Activated CD8-positive, alpha-beta memory T cell treated with anti-CD3 and anti-CD28 coated beads, Interleukin-2, amount 50 U/mL, for 4 hours (primary cell): ENCODE results near the gene H19.

Source experiments
- DNase-seq: peaks from one replicate; pipeline ENCODE4 v3.0.0-alpha.2; 2020

H19 gene

DNA sequence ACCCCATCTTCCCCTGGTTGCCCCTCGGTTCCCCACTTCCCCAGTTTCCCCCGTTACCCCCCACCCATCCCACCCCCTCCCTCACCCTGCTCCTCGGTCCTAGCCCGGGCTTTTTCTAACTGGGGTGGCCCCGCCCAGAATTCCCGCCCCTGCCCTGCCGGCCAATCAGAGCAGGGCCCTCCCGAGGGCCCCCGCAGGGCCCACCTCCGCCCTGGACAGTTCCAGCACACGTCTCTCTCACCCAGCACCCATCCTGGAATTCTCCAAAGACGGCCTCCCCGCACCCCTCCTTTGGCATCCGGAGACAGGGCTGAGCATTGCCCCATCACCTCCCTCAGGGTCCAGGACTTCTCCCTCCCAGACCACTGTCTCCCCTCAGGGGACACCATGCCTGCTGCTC is at the start of gene H19:
Gene H19 (minus strand): TSS at position 88 of the 400 bp plus-strand sequence.
- DNase-seq = no peak

DNA sequence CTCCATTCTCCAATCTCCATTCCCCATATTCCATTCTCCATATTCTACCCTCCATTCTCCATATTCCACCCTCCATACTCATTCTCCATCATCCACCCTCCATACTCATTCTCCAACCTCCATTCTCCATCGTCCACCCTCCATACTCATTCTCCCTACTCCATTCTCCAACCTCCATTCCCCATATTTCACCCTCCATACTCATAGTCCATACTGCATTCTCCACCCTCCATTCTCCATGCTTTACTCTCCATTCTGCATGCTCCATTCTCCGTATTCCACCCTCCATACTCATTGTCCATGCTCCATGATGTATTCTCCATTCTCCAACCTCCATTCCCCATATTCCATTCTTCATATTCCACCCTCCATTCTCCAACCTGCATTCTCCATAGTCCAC is 44.3 kb upstream of the H19 start:
- DNase-seq = no peak

DNA sequence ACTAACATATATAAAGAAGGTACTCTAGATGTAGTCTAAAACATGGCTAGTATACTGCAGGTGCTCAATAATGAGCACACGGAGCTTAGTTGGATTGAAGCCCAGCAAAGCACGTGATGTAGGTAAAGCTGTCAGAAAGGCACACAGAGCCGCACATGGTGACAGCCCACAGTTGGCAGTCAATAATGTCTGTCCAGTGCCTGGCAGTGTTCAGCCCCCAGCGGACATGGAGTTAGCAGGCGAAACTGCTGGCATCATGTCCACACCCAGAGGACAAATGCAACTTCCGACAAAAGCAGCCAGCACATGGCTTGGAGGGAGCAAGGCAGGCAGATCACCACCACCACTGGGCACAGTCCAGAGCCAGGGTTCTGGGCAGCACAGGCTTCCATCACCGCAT is 43.5 kb upstream of the H19 start:
- no peak for DNase-seq

DNA sequence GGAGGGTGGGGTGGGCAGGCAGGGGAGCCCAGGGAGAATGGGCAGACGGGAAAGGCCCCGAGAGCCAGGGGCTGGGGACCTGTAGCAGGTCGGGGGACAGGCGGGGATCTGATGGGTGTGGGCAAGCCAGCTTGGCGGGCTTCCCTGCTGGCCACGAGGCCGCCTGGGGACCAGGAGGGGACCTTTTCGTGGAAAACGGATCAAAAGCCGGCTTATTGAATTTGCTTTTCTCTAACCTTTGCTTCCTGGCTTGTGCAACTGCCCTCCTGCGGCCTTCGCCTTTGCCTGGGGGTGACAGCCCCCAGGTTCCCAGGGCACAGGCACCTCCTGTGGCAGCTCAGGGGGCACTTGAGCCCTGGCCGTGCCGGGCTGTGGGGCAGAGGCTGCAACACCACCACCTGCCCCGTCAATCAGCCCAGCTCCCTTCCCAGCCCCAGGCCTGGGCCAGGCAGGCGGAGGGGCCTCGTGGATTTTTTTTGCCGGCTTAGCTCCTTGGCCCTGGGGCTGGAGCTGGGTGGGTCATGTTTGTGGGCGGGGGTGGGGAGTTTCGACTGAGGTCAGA is 41.6 kb upstream of the H19 start:
- DNase-seq = no peak

DNA sequence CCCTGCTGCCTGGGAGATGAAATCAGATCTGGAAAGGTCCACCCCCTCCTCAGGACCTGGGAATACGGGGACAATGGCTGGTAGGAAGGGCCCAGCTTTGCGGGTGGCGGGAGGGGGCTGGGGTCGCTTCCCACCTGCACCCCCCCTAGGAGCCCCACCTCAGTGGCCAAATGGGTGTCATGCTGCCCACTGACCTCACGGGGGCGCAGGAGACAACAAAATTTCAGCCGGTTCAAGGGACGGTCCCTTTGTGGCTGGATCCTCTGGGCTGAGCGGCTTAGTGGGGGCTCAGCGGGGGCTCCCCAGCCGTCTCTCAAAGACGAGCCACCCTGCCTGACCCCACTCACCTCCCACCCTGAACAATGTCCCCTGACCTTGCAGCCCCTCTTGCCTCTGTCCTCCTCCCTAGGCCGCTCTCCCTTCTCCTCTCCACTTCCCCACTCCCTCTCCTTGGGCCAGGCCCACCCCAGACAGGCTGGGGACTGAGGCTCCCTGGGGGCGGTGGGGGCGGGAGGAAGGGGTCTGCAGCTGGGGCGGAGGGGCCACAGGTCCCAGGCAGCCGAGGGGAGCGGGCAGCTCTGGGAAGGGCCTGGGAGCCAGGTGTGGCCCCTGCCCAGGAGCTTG is 39.3 kb upstream of the H19 start:
- no peak for DNase-seq

DNA sequence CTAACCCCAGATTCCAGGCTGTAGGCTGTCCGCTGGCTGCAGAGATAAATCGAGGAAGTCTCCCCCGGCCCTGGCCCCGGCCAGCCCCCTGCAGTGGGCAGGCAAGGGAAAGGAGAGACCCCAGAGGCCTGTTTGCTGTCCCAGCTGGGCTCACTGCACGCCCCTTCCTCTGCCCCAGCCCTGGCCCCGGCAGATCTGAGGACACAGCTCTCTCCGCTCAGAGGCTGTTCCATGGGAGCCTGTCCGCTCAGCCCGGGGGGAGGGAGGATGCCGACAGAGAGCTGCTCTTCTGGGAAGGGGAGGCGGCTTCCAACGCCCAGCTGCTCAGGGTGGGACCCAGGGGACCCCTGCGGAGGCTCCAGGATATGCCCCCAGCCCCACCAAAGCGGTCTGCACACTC is 37.7 kb upstream of the H19 start:
- DNase-seq = no peak

DNA sequence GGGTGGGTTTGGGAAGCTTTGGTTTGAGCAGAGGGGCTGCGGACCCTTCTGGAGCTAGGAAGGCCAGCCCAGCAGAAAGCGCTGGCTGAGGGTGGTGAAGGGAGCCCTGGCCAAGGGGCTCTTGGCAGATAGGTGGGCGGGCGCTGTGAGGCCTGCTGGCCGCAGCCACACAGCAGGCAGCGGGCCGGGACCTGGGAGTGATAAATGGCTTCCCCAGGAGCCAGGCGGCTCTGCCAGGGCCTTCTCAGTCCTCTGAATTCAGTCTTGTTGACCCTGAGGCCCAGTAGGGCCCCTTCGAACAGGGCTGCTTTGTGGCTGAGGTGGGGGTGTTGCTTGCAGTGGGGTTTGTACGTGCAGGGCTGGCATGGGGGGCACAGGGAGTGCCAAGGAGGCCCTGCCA is 33.4 kb upstream of the H19 start:
- DNase-seq = no peak

DNA sequence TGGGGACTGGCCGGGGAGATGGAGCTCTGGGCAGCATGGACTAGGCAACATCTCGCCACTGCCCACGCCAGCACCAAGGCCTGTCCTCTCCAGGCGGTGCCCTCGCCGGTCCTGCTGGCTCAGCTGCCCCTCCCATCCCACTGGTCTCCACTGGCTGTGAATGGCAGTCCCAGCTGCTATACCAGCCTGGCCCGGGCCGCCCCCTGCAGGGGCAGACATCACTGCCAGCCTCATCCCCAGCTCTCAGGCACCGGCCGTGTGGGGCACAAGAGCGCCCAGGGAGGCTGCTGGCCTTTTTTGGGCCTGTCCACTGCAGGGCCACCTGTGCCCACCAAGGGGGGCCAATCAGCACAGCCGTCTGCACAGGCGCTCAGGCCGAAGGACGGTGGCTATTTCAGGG is 30.1 kb upstream of the H19 start:
- no peak for DNase-seq

DNA sequence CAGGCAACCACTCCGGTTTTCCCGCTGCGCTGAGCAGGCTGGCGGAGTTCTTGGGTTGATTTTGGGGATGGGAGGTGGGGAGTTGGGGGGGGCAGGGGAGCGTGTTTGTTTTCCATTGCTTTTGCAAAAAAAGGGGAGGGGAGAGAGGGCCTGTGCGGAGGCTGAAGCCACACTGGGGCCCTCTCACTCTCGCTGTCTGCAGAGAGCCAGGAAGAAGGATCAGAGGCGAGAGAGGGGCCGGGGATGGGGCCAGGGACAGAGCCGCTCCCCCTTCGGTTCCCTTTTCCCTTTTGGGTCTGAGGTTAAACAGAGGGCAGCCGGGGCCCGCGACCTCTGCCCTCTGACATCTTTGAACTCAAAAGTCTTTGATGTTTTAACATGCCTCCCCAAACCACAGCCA is 17.4 kb upstream of the H19 start:
- DNase-seq = no peak

DNA sequence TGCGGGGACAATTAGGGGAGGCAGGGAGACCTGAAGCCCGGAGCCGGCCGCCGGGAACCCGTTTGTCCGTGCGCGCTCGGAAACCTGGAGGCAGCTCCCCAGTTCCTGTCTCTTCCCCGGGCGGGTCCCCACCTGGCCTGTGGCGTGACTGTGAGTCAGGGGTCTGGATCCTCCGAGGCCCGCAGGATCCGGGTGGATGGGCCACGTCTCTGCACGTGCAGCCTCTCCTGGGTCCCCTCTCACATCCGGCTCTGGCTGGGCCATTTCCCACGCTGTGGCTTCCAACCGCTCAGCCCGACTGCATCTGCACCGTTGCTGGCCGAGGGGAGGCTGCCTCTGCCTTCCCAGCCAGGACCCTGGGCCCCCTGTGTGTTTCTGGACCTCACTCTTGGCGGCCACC is 14.8 kb upstream of the H19 start:
- no peak for DNase-seq

DNA sequence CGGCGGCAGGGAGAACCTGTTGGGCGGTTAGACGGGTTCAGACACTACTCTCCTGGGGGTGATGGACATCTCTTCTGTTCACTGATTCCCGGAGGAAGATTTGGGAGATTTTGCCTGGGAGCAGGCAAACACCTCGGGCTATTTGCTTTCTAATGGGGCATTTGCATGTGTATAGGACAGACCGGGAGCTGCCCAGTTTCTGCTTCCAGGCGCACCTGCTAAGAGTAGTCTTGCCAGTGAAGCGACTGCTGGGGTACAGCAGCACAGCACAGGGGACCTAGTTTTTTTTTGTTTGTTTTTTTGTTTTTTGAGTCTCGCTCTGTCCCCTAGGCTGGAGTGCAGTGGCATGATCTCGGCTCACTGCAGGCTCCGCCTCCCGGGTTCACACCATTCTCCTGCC is 6.8 kb upstream of the H19 start:
- DNase-seq = no peak

DNA sequence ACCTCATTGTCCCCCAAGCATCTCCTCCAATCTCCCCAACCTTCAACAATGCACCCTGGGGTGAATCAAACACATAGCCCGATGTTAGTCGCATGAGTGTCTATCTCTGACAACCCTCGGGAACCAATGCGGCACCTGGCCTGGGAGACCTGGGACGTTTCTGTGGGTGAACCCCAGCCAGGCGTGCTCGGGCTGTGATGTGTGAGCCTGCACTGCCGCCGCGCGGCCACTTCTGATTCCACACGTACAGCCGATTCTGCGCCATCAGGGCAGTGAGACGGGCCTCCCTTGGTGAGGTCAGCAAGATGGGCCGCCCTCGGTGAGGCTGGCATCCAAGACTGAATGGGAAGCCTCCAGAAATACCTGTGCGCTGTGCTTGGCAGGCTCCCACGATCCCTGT is 5.2 kb upstream of the H19 start:
- DNase-seq = no peak

DNA sequence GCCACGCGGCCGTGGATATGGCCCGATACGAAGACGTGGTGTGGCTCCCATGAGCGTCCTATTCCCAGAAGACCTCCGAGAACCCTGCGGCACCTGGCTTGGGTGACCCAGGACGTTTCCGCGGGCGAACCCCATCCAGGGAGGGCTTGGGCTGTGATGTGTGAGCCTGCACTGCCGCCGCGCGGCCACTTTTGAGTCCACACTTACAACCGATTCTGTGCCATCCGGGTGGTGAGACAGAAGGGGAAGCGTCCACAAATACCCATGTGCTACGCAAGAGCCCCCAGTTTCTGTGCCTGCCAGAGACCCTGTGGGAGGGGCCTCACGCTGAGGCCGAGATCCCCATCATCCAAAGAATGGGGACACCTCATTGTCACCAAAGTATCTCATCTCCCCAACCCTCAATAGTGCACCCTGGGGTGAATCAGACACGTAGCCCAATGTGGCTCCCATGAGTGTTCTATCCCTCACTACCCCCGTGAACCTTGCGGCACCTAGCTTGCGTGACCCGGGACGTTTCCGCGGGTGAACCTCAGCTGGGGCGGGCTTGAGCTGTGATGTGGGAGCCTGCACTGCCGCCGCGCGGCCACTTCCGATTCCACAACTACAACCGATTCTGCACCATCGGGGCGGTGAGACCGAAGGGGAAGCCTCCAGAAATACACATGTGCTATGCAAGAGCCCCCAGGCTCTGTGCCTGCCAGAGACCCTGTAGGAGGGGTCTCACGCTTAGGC is 4.6 kb upstream of the H19 start:
- DNase-seq = no peak

DNA sequence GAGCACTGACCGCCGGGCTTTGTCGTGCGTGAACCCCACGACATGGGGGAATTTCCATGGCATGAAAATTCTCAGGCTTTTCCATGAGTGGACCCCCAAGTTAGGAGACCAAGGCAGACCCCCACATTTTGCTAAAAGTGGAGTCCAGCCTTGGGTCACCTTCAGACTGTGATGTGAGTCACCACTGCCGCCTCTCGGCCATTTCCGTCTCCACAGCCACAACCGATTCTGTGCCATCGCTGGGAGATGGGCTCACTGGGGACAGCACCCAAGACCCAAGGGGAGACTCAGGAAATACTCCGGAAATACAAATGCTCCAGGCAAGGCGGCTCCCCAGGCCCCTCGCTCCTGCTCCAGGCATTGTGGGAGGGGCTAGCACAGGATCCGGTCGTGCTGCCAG is 1.2 kb upstream of the H19 start:
- DNase-seq = no peak

DNA sequence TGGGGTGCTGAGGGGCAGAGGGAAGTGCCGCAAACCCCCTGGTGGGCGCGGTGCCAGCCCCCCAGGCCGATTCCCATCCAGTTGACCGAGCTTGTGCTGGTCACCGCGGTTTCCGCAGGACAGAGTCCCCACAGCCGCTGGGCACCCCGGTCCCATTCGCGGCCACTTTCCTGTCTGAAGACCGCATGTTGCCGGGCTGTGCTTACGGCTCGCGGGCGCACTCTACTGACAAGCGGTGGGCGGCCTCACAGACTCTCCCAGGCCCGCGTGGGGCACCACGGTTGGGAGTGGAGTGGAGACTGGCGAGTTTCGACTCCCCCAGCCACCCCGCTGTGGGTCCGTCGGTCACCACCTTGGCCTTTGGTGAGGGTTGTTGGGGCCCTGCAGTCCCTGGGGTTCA is 648 bp upstream of the H19 start:
- DNase-seq = no peak

DNA sequence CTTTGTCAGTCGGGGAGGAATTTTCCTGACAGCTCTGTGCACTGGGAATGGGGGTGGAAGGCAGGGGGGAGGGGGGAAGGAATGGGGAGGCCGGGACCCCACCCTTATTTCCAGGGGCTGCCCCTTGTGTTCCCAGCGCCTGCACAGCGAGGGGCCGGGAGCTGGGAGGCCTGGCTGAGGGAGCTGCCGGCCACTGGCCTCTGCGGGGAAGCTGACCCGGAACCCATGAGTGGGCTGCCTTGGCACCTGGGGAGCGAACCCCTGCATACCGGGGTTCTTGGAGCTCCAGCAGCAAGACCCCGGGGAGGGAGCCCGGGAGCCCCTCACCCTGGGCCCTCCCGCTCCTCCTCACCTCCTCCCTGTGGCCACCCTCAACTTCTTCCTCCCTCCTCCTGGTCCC is 3.5 kb downstream of the H19 start:
- no peak for DNase-seq

DNA sequence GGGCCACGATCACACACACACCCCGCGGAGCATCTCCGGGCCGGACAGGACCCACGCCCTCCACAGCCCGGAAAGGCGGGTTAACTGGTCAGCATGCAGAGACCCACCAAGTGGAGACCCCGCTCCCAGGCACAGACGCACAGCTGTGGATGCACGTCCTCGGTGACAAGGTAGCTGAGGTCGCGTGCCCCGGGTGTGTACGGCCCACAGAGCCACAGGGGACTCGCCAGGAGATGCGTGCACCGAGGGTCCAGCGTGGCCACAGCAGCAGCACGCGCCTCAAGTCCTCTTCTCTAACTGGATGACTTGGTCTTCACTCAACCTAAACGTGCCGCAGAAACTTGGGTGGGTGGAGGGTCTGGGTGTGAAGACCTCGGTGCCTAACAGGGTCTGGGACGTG is 5.5 kb downstream of the H19 start:
- DNase-seq = peak; percentile 8

DNA sequence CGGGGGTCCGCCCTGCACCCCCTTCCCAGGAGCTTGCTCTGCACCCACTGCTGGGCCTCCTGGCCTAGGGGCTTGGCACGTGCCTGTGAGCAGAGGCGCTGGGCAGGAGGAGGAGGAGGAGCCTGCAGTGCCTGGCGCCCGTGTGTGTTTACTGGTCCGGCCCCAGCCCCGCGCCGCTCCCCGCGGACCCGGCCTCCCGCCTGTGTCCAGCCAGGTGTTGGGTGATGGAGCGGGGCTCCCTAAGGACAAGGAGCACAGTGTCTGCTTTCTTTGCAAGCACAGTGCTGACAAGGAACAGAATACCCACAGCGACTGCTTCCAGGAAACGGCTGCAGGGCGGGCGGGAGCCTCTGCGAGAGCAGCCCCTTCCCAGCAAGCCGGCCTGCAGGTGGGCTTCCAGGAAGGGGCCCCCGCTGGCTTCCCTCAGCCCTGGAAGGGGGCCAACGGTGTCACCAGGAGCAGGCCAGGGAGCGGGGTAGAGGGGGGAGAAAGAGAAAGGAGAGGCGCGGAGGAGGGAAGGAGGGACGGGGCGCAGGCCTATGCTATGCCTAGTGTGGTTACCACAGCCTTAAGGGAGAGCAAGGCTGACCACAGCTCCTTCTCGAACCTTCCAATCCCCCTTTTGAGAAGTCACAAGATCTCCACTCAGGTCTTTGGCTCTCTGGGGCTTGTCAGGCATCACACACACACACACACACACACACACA is 6.6 kb downstream of the H19 start:
- no peak for DNase-seq

DNA sequence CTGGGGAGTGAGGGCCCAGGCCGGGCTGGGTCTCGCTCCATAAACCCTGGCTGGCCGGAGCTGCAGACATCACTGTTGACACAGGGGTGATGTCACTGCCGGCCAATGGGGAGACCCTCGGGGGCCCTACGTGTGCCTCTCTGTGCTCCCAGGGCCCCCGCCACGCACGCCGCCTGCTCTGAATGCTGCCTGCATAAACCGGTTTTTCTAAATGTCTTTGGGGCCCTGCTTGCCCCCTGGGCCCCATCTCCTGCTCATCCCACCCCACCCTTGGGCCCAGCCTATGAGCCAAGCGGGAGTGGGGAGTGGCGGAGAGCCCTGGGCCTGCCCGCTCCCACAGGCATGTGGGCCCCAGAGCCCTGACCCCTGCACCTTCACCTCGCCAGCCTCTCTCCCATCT is 7.7 kb downstream of the H19 start:
- DNase-seq = no peak

DNA sequence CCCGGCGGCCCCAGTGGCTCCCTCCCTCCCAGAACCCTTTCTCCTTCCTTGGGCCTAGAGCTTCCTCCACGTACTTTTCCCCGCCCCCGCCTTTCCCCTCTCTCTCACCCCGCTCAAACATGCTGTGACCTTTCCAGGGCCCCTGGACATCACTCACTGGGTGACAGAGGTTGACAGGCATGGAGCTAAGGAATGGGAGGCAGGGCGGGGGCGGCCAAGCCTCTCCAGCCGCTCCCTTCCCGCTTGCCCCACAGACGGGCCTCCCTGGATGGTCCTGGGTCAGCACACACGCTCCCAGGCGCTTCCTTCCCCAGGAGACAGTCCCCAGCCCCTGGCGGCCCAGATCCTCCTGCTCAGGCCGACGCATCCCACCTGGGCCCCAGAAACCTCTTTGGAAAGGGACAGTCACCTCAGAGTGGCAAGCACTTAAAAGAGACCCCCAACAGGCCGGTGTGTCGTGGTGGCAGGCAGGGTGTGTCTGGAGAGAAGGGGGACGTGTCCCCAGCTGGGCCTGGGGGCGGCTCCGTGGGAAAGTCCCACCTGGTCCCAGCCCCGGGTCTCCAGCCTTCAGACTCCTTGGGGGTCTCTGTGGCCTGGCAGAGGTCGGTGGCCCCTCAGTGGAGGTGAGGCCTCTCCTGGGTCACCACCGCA is 8.8 kb downstream of the H19 start:
- no peak for DNase-seq

DNA sequence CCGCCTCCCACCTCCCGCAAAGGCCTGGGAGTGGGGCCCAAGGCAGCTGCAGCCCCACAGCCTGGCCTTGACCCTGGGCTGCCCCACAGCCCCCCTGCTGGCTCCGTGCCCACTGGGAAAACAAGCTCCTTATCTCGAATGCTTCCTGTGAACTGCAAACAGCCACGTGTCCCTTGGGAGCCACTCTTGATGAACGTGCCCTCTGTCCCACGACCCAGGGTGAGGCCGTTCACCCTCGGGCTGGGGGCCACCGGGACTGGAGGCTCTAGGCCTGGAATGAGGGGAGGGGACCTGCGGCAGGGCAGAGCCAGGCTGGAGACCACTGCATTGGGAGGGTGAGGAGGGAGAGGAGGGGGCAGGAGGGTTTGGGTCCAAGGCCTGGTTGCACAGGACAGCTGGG is 9.5 kb downstream of the H19 start:
- no peak for DNase-seq

DNA sequence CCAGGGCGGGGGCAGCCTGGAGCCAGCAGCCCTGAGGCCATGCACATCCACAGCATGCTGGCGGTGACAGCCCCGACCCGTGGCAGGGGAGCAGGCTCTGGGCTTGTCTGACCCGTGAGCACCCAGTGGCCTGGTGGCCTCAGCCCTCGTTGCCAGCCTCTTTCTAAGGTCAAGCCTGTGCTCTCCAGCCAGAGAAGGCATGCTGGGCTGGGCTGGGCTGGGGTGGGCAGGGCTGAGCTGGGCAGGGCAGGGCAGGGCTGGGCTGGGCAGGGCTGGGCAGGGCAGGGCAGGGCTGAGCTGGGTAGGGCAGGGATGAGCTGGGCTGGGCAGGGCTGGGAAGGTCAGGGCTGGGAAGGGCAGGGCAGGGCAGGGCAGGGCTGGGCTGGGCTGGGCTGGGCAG is 10.6 kb downstream of the H19 start:
- no peak for DNase-seq

DNA sequence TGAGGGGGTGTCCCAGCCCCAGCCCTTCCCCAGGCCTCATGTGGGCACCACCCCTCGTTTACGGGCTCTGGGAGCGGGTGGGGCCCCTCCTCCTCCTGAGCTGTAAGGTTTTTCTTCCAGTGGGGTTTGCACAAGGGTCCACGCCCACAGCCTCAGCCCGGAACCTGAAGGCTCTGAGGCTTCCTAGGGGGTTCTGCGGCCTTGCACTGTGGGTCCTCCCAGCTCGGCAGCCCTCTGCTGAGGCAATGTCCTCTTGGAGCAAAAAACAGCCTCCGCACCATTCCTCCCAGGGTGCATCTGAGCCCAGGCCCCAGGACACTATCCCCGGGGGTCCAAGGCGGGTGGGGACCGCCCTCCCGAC is 14.1 kb downstream of the H19 start:
- no peak for DNase-seq
